K562 (cell line): Measurements from ENCODE around the gene TIMM17A. TPM values are rescaled to one million over a fixed set of nuclear protein-coding genes. Genes with fewer than 3 reads are reported as not detected.

Source experiments
- ATAC-seq: fragments of 200-7000 bp; cut with Tn5 transposase; 3 replicates; pipeline ENCODE4 v1.9.1; 2020; ENCODE audit warnings: moderate library complexity
- BruUV-seq: library from RNA; stranded (reverse); fragments of 400-500 nt; replicated peaks from 2 replicates; lab custom pipeline; 2021; lab: Mats Ljungman, UMichigan
- CTCF ChIA-PET: fragments of 300-600 bp; formaldehyde crosslinking; extraction: SDS; loops from one replicate; lab custom pipeline; 2021; ENCODE audit warnings: low intra/inter-chr PET ratio; lab: Yijun Ruan, JAX
- POLR2A ChIA-PET: fragments of 300-600, 350-650 bp; sonication (Branson Sonifier 250); formaldehyde crosslinking; extraction: SDS; loops from one replicate; lab custom pipeline; 2021; ENCODE audit warnings: antibody characterized with exemption, inconsistent platforms; lab: Yijun Ruan, JAX
- DNase-seq, 4 experiments: peaks; one replicate each; pipeline versions ENCODE4 v3.0.0 to v3.0.0-alpha.2; 2011 to 2018; ENCODE audit warnings: low spot score in 3 of 4, mixed read lengths in 3 of 4; ENCODE audit errors: extremely low read depth in 1 of 4
- FAIRE-seq: peaks from 2 replicates; lab custom pipeline; 2011; peaks lifted over from hg19 to GRCh38; lab: Jason Lieb, UNC
- H2AFZ ChIP-seq: 2 replicates; pipeline ENCODE4 v1.6.0; 2011; ENCODE audit warnings: low read depth, low read length, control low read depth, inconsistent platforms
- H3K27ac ChIP-seq: fragments of 200-600 bp; 3 replicates; pipeline ENCODE4 v1.8.0; 2011; ENCODE audit warnings: low read depth, mild to moderate bottlenecking, control low read depth, inconsistent platforms, low read length, moderate library complexity, mixed read lengths; ENCODE audit errors: extremely low read depth
- H3K27me3 ChIP-seq, 2 experiments: fragments of 300-600 bp in 1 of 2; 2 replicates in 1 of 2; 3 replicates in 1 of 2; pipeline versions ENCODE4 v1.6.0 to v1.8.0; 2011; ENCODE audit warnings: inconsistent platforms in 2 of 2, low read length in 2 of 2, mild to moderate bottlenecking in 1 of 2, mixed read lengths in 1 of 2, moderate library complexity in 1 of 2; ENCODE audit not compliant: control insufficient read depth in 2 of 2, insufficient read depth in 2 of 2
- H3K36me3 ChIP-seq: fragments of 300-600 bp; 3 replicates; pipeline ENCODE4 v1.8.0; 2011; ENCODE audit warnings: mild to moderate bottlenecking, low read length, inconsistent platforms; ENCODE audit not compliant: control insufficient read depth, insufficient read depth
- H3K4me1 ChIP-seq, 2 experiments: fragments of 200-600 bp in 1 of 2; replicated peaks in 1 of 2; 2 replicates in 1 of 2; 3 replicates in 1 of 2; pipeline versions ENCODE4 v1.5.1 to v1.8.0; 2011; ENCODE audit warnings: inconsistent platforms in 2 of 2, low read length in 2 of 2, mild to moderate bottlenecking in 1 of 2, mixed read lengths in 1 of 2, moderate library complexity in 1 of 2; ENCODE audit not compliant: control insufficient read depth in 2 of 2, insufficient read depth in 2 of 2
- H3K4me2 ChIP-seq: 2 replicates; pipeline ENCODE4 v1.6.1; 2011; ENCODE audit warnings: low read length, control low read depth, inconsistent platforms, mixed read lengths; ENCODE audit not compliant: insufficient read depth
- H3K4me3 ChIP-seq: fragments of 200-600 bp; sonication (generic), shearing (Covaris generic); 2 replicates; pipeline ENCODE4 v1.5.1; 2016; ENCODE audit warnings: control low read depth, inconsistent platforms
- H3K79me2 ChIP-seq: fragments of 200-600 bp; 3 replicates; pipeline ENCODE4 v1.8.0; 2011; ENCODE audit warnings: low read length, inconsistent platforms; ENCODE audit not compliant: control insufficient read depth, insufficient read depth
- H3K9ac ChIP-seq, 2 experiments: 2 replicates each; pipeline versions ENCODE4 v1.6.0 to v1.6.1; 2011; ENCODE audit warnings: low read depth in 2 of 2, low read length in 2 of 2, control low read depth in 1 of 2, inconsistent platforms in 1 of 2, mild to moderate bottlenecking in 1 of 2, mixed read lengths in 1 of 2; ENCODE audit not compliant: insufficient read depth in 1 of 2
- H3K9me1 ChIP-seq: one replicate; pipeline ENCODE4 v1.6.0; 2011; ENCODE audit warnings: inconsistent platforms, mild to moderate bottlenecking, low read length, moderate library complexity; ENCODE audit not compliant: control insufficient read depth, insufficient read depth
- H3K9me3 ChIP-seq: replicated peaks from 2 replicates; pipeline ENCODE4 v1.5.1; 2011; ENCODE audit warnings: low read depth, low read length, inconsistent platforms; ENCODE audit not compliant: control insufficient read depth, insufficient read depth
- H4K20me1 ChIP-seq: replicated peaks from 2 replicates; pipeline ENCODE4 v1.6.1; 2011; ENCODE audit warnings: low read length, inconsistent platforms, mixed read lengths; ENCODE audit not compliant: control insufficient read depth, insufficient read depth
- C11orf30 ChIP-seq: fragments of 450-650 bp; IDR thresholded peaks from 2 replicates; pipeline ENCODE4 v1.6.1; 2016; ENCODE audit warnings: low read depth, mild to moderate bottlenecking
- CHD4 ChIP-seq: fragments of 200-600 bp; sonication (generic); IDR thresholded peaks from 3 replicates; pipeline ENCODE4 v1.6.1; 2012; ENCODE audit warnings: low read depth, mild to moderate bottlenecking, mixed read lengths, low read length, inconsistent platforms; ENCODE audit not compliant: insufficient read depth, insufficient replicate concordance, poor library complexity, severe bottlenecking
- HDAC2 ChIP-seq: fragments of 450-650 bp; IDR thresholded peaks from 2 replicates; pipeline ENCODE4 v1.6.1; 2016; ENCODE audit warnings: mild to moderate bottlenecking
- JUN ChIP-seq, 2 experiments: sonication (generic) in 1 of 2; formaldehyde crosslinking in 1 of 2; IDR thresholded peaks; 2 replicates each; pipeline versions ENCODE4 v1.6.1 to v1.8.0; 2012 to 2022; ENCODE audit warnings: borderline replicate concordance in 2 of 2, mild to moderate bottlenecking in 2 of 2, improper control_type of control experiment in 1 of 2, low read depth in 1 of 2, low read length in 1 of 2, missing genetic modification reagents in 1 of 2
- MAFG ChIP-seq: fragments of 450-650 bp; conservative IDR thresholded peaks from 2 replicates; pipeline ENCODE4 v1.6.1; 2016; ENCODE audit warnings: missing genetic modification characterization, missing compliant biosample characterization
- MCM2 ChIP-seq: fragments of 450-650 bp; IDR thresholded peaks from 2 replicates; pipeline ENCODE4 v1.6.1; 2017; ENCODE audit warnings: low read depth, mild to moderate bottlenecking
- PHB2 ChIP-seq: fragments of 450-650 bp; IDR thresholded peaks from 2 replicates; pipeline ENCODE4 v1.6.1; 2017; ENCODE audit warnings: low read depth
- SRSF9 ChIP-seq: fragments of 200-400 bp; formaldehyde crosslinking; IDR thresholded peaks from 2 replicates; pipeline ENCODE4 v1.6.1; 2017; ENCODE audit warnings: low read depth, low read length, borderline replicate concordance
- ZBTB7A ChIP-seq: IDR thresholded peaks from 2 replicates; pipeline ENCODE4 v1.6.1; 2011; ENCODE audit warnings: low read depth, mild to moderate bottlenecking, low read length, moderate library complexity, borderline replicate concordance; ENCODE audit not compliant: control insufficient read depth
- ZFP30 ChIP-seq: fragments of 250-450 bp; sonication (Bioruptor Pico); IDR thresholded peaks from 2 replicates; pipeline ENCODE4 v1.8.0; 2022; ENCODE audit warnings: moderate library complexity, mild to moderate bottlenecking, inconsistent platforms, borderline replicate concordance
- ZKSCAN3 ChIP-seq: fragments of 250-450 bp; sonication (Bioruptor Pico); IDR thresholded peaks from 2 replicates; pipeline ENCODE4 v1.4.0; 2020
- ZKSCAN8 ChIP-seq: fragments of 200-800 bp; sonication (Bioruptor generic); IDR thresholded peaks from 2 replicates; pipeline ENCODE4 v1.6.1; 2016; ENCODE audit warnings: missing genetic modification characterization, missing compliant biosample characterization
- ZNF239 ChIP-seq: fragments of 250-450 bp; sonication (Bioruptor Pico); IDR thresholded peaks from 2 replicates; pipeline ENCODE4 v1.4.0; 2020; ENCODE audit warnings: mild to moderate bottlenecking
- ZNF561 ChIP-seq: fragments of 450-650 bp; formaldehyde crosslinking; conservative IDR thresholded peaks from 2 replicates; pipeline ENCODE4 v1.4.0; 2020; ENCODE audit warnings: mild to moderate bottlenecking, moderate library complexity
- ZNF699 ChIP-seq: fragments of 250-450 bp; sonication (Bioruptor Pico); IDR thresholded peaks from 2 replicates; pipeline ENCODE4 v1.8.0; 2021; ENCODE audit warnings: mild to moderate bottlenecking, moderate library complexity; ENCODE audit not compliant: insufficient replicate concordance
- ZNF778 ChIP-seq: fragments of 450-650 bp; formaldehyde crosslinking; IDR thresholded peaks from 2 replicates; pipeline ENCODE4 v1.4.0; 2020; ENCODE audit warnings: mild to moderate bottlenecking, moderate library complexity
- ZZZ3 ChIP-seq: fragments of 450-650 bp; IDR thresholded peaks from 2 replicates; pipeline ENCODE4 v1.6.1; 2016; ENCODE audit warnings: antibody characterized with exemption, mild to moderate bottlenecking, moderate library complexity
- WGBS: fragments of 100-300 bp; shearing (Covaris generic); methylation state at CpG from one replicate; pipeline ENCODE4 v1.1.6; 2016; ENCODE audit warnings: low coverage, mixed read lengths; ENCODE audit not compliant: insufficient coverage; ENCODE audit errors: missing lambda C conversion rate; 5-methylcytosine and 5-hydroxymethylcytosine counted together
- in situ Hi-C: fragments of 300-500 bp; cut with MboI; formaldehyde crosslinking; loops from 4 replicates; pipeline ENCODE4 v1.15.0; 2018; ENCODE audit warnings: inconsistent platforms, mixed read lengths
- intact Hi-C: fragments of 100-400 bp; cut with micrococcal nuclease; formaldehyde crosslinking; loops from 2 replicates; pipeline ENCODE4 v1.14.2; 2022
- polyA plus RNA-seq, 8 experiments: library from polyadenylated mRNA; depleted of rRNA in 4 of 8; stranded (reverse) in 5 of 8; unstranded in 3 of 8; fragments of >200 nt; fragmentation: Nextera tagmentation in 2 of 8; fragmentation: Illumina TruSeq in 1 of 8; extraction: Ambion mirVana in 2 of 8; extraction: Trizol in 1 of 8; gene quantifications; 2 replicates each; pipeline versions ENCODE4 v1.2.1 to v1.2.3, GENCODE V29; 2011 to 2014; ENCODE audit warnings: inconsistent platforms in 1 of 8, missing spikeins in 1 of 8
- total RNA-seq, 7 experiments: library from RNA; depleted of rRNA in 6 of 7; stranded (reverse); fragments of >200 nt in 6 of 7; fragmentation: Illumina TruSeq in 2 of 7; extraction: Trizol in 2 of 7; gene quantifications; 2 replicates each; pipeline versions ENCODE4 v1.2.1 to v1.2.3, GENCODE V29; 2011 to 2021; ENCODE audit warnings: low replicate concordance in 1 of 7
- TF ChIP-seq, protein P1 (sequence below): fragments of 250-450 bp; sonication (Bioruptor Pico); IDR thresholded peaks from 2 replicates; pipeline ENCODE4 v1.5.0; 2022; ENCODE audit warnings: mild to moderate bottlenecking
- TF ChIP-seq, protein P2 (sequence below): fragments of 450-650 bp; IDR thresholded peaks from 2 replicates; pipeline ENCODE4 v1.6.1; 2017; ENCODE audit warnings: antibody characterized with exemption

The TIMM17A gene
- total and polyA plus RNA-seq, 9 of the 15 experiments (the other 6 are each of a cell fraction or from before 2014, with no cell fraction given), result 116 to 744 (median 180) TPM

DNA sequence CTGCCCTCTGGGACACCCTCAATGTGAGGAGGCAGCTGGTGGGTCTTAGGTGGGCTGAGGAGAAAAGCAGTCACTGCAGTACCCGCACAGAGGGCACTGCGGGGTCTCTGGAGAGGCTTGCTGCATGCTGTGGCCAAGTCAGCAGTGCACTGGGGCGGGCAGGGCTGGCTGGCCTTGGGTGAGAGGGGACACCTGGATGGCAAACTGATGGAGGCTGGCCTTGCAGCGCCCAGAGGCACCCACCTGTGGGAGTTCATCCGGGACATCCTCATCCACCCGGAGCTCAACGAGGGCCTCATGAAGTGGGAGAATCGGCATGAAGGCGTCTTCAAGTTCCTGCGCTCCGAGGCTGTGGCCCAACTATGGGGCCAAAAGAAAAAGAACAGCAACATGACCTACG, 58.3 kb downstream of the TIMM17A start (continued):
- TF ChIP-seq ZKSCAN8 (CRISPR knock-in tag), result no peak
- no peak for TF ChIP-seq JUN (IDR thresholded peaks at IDR 0.05; ENCODE audit: borderline replicate concordance, low read depth, low read length)
- TF ChIP-seq JUN (CRISPR knock-in tag; IDR thresholded peaks at IDR 0.05; ENCODE audit: borderline replicate concordance), result no peak
- no peak for TF ChIP-seq C11orf30
- TF ChIP-seq ZFP30 (CRISPR knock-in tag), result no peak
- TF ChIP-seq, protein P1, sequence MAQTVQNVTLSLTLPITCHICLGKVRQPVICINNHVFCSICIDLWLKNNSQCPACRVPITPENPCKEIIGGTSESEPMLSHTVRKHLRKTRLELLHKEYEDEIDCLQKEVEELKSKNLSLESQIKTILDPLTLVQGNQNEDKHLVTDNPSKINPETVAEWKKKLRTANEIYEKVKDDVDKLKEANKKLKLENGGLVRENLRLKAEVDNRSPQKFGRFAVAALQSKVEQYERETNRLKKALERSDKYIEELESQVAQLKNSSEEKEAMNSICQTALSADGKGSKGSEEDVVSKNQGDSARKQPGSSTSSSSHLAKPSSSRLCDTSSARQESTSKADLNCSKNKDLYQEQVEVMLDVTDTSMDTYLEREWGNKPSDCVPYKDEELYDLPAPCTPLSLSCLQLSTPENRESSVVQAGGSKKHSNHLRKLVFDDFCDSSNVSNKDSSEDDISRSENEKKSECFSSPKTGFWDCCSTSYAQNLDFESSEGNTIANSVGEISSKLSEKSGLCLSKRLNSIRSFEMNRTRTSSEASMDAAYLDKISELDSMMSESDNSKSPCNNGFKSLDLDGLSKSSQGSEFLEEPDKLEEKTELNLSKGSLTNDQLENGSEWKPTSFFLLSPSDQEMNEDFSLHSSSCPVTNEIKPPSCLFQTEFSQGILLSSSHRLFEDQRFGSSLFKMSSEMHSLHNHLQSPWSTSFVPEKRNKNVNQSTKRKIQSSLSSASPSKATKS (CRISPR knock-in tag), result no peak
- no peak for TF ChIP-seq ZNF561 (CRISPR knock-in tag)
- TF ChIP-seq, all 486 proteins: peak for 0

DNA sequence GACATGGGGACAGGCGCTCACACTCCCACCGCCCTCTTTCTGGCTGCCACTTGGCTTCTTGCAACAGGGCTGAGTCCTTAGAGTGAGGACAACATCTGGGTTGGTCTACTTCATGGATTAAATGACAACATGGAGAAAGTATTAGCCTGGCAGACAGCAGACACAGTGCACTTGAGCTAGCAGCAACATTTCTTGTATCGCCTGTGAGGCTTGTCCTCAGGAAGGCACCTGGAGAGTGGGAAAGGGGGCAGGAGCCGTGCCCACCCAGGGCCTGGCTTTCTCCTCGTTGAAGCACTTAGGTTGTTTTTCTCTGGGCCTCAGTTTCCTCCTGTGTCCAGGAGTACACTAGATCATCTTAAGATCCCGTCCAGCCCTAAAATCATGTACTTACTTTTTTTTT, 58.8 kb downstream of the TIMM17A start:
- no peaks in the 10 kb centered on the region for H3K9me3 ChIP-seq
- no peak for ATAC-seq
- POLR2A ChIA-PET, result interaction anchor here (0.6 to 2.6 kb wide), 5 partner anchors 10 to 131 kb away, joined by 3 to 7 read pairs (median 3); no protein-coding TSS in a partner anchor
- H3K4me1 ChIP-seq, result peaks cover 22 to 47% of the 10 kb centered on the region in 2 experiments
- no peaks in the 10 kb centered on the region for H3K79me2 ChIP-seq
- CTCF ChIA-PET, result no interaction called here
- DNase-seq, result no peak
- in situ Hi-C loops, result no loop called here
- BruUV-seq, result no TSS peak
- 56% methylated on average over 6 of the region's 6 CpGs for WGBS
- intact Hi-C loops, result no loop called here
- H3K4me2 ChIP-seq, result no peak overlapping the region
- peaks cover 0 to 9% of the 10 kb centered on the region in 2 experiments; a peak in 1 of 5 replicates for H3K27me3 ChIP-seq
- no peak overlapping the region for H3K4me3 ChIP-seq
- FAIRE-seq, result no peak
- H2AFZ ChIP-seq, result no peak overlapping the region
- H3K27ac ChIP-seq, result no peak overlapping the region
- H3K9me1 ChIP-seq, result no peaks in the 10 kb centered on the region
- H3K36me3 ChIP-seq, result no peaks in the 10 kb centered on the region
- 0 out of 2 replicates have a peak, but pooled peaks cover 4% of the 10 kb centered on the region for H4K20me1 ChIP-seq
- no peak overlapping the region; a peak in 1 of 4 replicates for H3K9ac ChIP-seq
- TF ChIP-seq MCM2, result no peak
- TF ChIP-seq ZNF239 (CRISPR knock-in tag), result no peak
- no peak for TF ChIP-seq SRSF9
- TF ChIP-seq ZBTB7A, result no peak
- no peak for TF ChIP-seq ZNF778
- TF ChIP-seq MAFG (tag), result no peak
- no peak for TF ChIP-seq PHB2
- TF ChIP-seq HDAC2, result no peak
- no peak for TF ChIP-seq ZNF699 (CRISPR knock-in tag)
- no peak for TF ChIP-seq ZZZ3
- TF ChIP-seq, protein P2, sequence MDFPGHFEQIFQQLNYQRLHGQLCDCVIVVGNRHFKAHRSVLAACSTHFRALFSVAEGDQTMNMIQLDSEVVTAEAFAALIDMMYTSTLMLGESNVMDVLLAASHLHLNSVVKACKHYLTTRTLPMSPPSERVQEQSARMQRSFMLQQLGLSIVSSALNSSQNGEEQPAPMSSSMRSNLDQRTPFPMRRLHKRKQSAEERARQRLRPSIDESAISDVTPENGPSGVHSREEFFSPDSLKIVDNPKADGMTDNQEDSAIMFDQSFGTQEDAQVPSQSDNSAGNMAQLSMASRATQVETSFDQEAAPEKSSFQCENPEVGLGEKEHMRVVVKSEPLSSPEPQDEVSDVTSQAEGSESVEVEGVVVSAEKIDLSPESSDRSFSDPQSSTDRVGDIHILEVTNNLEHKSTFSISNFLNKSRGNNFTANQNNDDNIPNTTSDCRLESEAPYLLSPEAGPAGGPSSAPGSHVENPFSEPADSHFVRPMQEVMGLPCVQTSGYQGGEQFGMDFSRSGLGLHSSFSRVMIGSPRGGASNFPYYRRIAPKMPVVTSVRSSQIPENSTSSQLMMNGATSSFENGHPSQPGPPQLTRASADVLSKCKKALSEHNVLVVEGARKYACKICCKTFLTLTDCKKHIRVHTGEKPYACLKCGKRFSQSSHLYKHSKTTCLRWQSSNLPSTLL, result no peak
- no peak for TF ChIP-seq CHD4
- no peak for TF ChIP-seq ZKSCAN3 (CRISPR knock-in tag)
